GM23338 (cell line): ENCODE data around the gene C16orf90. TPM values are rescaled to one million over a fixed set of nuclear protein-coding genes. Genes with fewer than 3 reads are reported as not detected.

Source experiments
- POLR2AphosphoS5 ChIP-seq: IDR thresholded peaks from 2 replicates; pipeline ENCODE4 v1.6.1; 2016; ENCODE audit warnings: antibody characterized with exemption, low read depth
- ZNF114 ChIP-seq: fragments of 250-450 bp; sonication (Bioruptor Pico); IDR thresholded peaks from 2 replicates; pipeline ENCODE4 v1.5.0; 2020; ENCODE audit warnings: mild to moderate bottlenecking, moderate library complexity
- ZNF462 ChIP-seq: fragments of 250-450 bp; sonication (Bioruptor Pico); IDR thresholded peaks from 2 replicates; pipeline ENCODE4 v1.5.0; 2020; ENCODE audit warnings: mild to moderate bottlenecking, moderate library complexity
- polyA plus RNA-seq: library from polyadenylated mRNA; unstranded; fragments of >200 nt; fragmentation: Nextera tagmentation; extraction: Ambion mirVana; gene quantifications from 2 replicates; pipeline ENCODE4 v1.2.1, GENCODE V29; 2016
- total RNA-seq: library from RNA; depleted of rRNA; stranded (reverse); fragments of >200 nt; shearing (Covaris generic); gene quantifications from 2 replicates; pipeline ENCODE4 v1.2.3, GENCODE V29; 2014
- TF ChIP-seq, protein P1 (sequence below), 2 experiments: fragments of 200-600 bp in 1 of 2; sonication (generic) in 1 of 2; conservative IDR thresholded peaks; 2 replicates each; pipeline versions ENCODE4 v1.5.1 to v1.6.1; 2016 to 2017; ENCODE audit warnings: antibody characterized with exemption in 2 of 2, low read depth in 2 of 2, mild to moderate bottlenecking in 2 of 2, moderate library complexity in 1 of 2

C16orf90 gene
- total and polyA plus RNA-seq, 2 experiments from 2014 or later: not detected

GRCh38 chr16:3481696-3482658 is 13.3 kb downstream of the C16orf90 start (continued):
- TF ChIP-seq ZNF462 (CRISPR knock-in tag) (no peak), POLR2AphosphoS5 (no peak), ZNF114 (CRISPR knock-in tag) (no peak)
- TF ChIP-seq, protein P1, sequence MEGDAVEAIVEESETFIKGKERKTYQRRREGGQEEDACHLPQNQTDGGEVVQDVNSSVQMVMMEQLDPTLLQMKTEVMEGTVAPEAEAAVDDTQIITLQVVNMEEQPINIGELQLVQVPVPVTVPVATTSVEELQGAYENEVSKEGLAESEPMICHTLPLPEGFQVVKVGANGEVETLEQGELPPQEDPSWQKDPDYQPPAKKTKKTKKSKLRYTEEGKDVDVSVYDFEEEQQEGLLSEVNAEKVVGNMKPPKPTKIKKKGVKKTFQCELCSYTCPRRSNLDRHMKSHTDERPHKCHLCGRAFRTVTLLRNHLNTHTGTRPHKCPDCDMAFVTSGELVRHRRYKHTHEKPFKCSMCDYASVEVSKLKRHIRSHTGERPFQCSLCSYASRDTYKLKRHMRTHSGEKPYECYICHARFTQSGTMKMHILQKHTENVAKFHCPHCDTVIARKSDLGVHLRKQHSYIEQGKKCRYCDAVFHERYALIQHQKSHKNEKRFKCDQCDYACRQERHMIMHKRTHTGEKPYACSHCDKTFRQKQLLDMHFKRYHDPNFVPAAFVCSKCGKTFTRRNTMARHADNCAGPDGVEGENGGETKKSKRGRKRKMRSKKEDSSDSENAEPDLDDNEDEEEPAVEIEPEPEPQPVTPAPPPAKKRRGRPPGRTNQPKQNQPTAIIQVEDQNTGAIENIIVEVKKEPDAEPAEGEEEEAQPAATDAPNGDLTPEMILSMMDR (conservative IDR thresholded peaks at IDR 0.05; ENCODE audit: low read depth in 2 of 2): no peak
